A673 (cell line): ENCODE data around the gene PTTG2. TPM values are rescaled to one million over a fixed set of nuclear protein-coding genes. Genes with fewer than 3 reads are reported as not detected.

Experiments
- BruUV-seq: library from RNA; stranded (reverse); fragments of 400-500 nt; replicated peaks from 2 replicates; lab custom pipeline; 2021; lab: Mats Ljungman, UMichigan
- CTCF ChIA-PET: fragments of 300-600 bp; sonication (Branson Sonifier 250); formaldehyde crosslinking; loops from one replicate; lab custom pipeline; 2022; ENCODE audit warnings: antibody characterized with exemption; lab: Charles Lee
- POLR2A ChIA-PET: fragments of 300-600 bp; sonication (Branson Sonifier 250); formaldehyde crosslinking; loops from one replicate; lab custom pipeline; 2022; ENCODE audit warnings: antibody characterized with exemption; ENCODE audit not compliant: low non-redundant PET; lab: Charles Lee
- DNase-seq: peaks from one replicate; pipeline ENCODE4 v3.0.0-alpha.2; 2015; ENCODE audit warnings: low spot score
- H3K27ac ChIP-seq: fragments of 200-600 bp; sonication (generic); 2 replicates; pipeline ENCODE4 v1.5.1; 2016; ENCODE audit warnings: mixed run types, low read depth, mild to moderate bottlenecking, mixed read lengths, antibody characterized with exemption, low read length; ENCODE audit not compliant: poor library complexity, severe bottlenecking
- H3K27me3 ChIP-seq: fragments of 200-600 bp; sonication (generic); replicated peaks from 2 replicates; pipeline ENCODE4 v1.6.1; 2017; ENCODE audit warnings: mixed run types, low read depth, mild to moderate bottlenecking, mixed read lengths, antibody characterized with exemption, low read length; ENCODE audit not compliant: insufficient read depth, poor library complexity
- H3K36me3 ChIP-seq: fragments of 200-600 bp; sonication (generic); 2 replicates; pipeline ENCODE4 v1.6.1; 2016; ENCODE audit warnings: mixed run types, mild to moderate bottlenecking, mixed read lengths, antibody characterized with exemption, low read length; ENCODE audit not compliant: insufficient read depth, poor library complexity, severe bottlenecking
- H3K4me1 ChIP-seq: fragments of 200-600 bp; sonication (generic); 2 replicates; pipeline ENCODE4 v1.6.1; 2017; ENCODE audit warnings: mixed run types, mild to moderate bottlenecking, mixed read lengths, antibody characterized with exemption, low read length; ENCODE audit not compliant: insufficient read depth, poor library complexity, severe bottlenecking
- H3K4me3 ChIP-seq: fragments of 200-600 bp; sonication (generic); 2 replicates; pipeline ENCODE4 v1.5.1; 2016; ENCODE audit warnings: low read depth, mixed run types, mild to moderate bottlenecking, mixed read lengths, low read length; ENCODE audit not compliant: poor library complexity, severe bottlenecking
- H3K9me3 ChIP-seq: fragments of 200-600 bp; sonication (generic); 2 replicates; pipeline ENCODE4 v1.6.1; 2016; ENCODE audit warnings: mixed run types, low read depth, mild to moderate bottlenecking, mixed read lengths, antibody characterized with exemption, low read length; ENCODE audit not compliant: poor library complexity, severe bottlenecking
- EZH2 ChIP-seq: fragments of 200-600 bp; sonication (generic); IDR thresholded peaks from 2 replicates; pipeline ENCODE4 v1.6.1; 2017; ENCODE audit warnings: borderline replicate concordance, low read depth, mild to moderate bottlenecking, mixed read lengths, antibody characterized with exemption, low read length; ENCODE audit not compliant: poor library complexity, severe bottlenecking
- intact Hi-C: fragments of 100-400 bp; cut with micrococcal nuclease; formaldehyde crosslinking; loops from one replicate; pipeline ENCODE4 v1.10.0; 2022; ENCODE audit not compliant: unreplicated experiment
- total RNA-seq: library from RNA; stranded (reverse); gene quantifications from 2 replicates; pipeline ENCODE4 v1.2.3, GENCODE V29; 2021
- TF ChIP-seq, protein P1 (sequence below): fragments of 300-800, 200-600 bp; sonication (generic); conservative IDR thresholded peaks from 2 replicates; pipeline ENCODE4 v1.5.1; 2017; ENCODE audit warnings: low read depth, mild to moderate bottlenecking, antibody characterized with exemption, low read length, moderate library complexity, mixed read lengths

PTTG2 gene
- total RNA-seq, 1 experiment from 2014 or later: not detected

GRCh38 chr4:37953620-37954293 is 6.4 kb upstream of the PTTG2 start:
- CTCF ChIA-PET: no interaction called here
- POLR2A ChIA-PET: no interaction called here
- TF ChIP-seq EZH2: no peak
- TF ChIP-seq, protein P1, sequence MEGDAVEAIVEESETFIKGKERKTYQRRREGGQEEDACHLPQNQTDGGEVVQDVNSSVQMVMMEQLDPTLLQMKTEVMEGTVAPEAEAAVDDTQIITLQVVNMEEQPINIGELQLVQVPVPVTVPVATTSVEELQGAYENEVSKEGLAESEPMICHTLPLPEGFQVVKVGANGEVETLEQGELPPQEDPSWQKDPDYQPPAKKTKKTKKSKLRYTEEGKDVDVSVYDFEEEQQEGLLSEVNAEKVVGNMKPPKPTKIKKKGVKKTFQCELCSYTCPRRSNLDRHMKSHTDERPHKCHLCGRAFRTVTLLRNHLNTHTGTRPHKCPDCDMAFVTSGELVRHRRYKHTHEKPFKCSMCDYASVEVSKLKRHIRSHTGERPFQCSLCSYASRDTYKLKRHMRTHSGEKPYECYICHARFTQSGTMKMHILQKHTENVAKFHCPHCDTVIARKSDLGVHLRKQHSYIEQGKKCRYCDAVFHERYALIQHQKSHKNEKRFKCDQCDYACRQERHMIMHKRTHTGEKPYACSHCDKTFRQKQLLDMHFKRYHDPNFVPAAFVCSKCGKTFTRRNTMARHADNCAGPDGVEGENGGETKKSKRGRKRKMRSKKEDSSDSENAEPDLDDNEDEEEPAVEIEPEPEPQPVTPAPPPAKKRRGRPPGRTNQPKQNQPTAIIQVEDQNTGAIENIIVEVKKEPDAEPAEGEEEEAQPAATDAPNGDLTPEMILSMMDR: no peak
- Histone ChIP-seq H3K4me3 (no peak overlapping the region), H3K27me3 (no peaks in the 10 kb centered on the region), H3K4me1 (no peaks in the 10 kb centered on the region), H3K27ac (no peak overlapping the region), H3K36me3 (no peaks in the 10 kb centered on the region), H3K9me3 (no peaks in the 10 kb centered on the region)
- intact Hi-C loops: no loop called here
- peak; percentile 20 for DNase-seq
- BruUV-seq: no TSS peak

GRCh38 chr4:37956941-37957340 is 3.3 kb upstream of the PTTG2 start:
- intact Hi-C loops: no loop called here

DNA sequence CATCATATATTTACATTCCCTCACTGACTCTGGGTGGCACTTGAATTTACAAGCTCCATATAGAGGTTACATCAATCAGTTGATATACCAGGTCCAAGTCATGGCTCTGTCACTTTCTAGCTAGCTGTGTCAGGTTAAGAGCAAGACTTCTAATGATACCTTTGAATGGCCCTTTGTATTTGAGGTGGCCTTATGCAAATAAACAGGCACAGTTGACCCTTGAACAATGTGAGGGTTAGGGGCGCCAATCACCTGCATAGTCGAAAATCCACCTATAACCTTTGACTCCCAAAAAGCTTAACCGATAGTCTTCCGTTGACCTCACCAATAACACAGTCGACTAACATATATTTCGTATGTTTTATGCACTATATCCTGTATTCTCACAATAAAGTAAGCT is 1.3 kb upstream of the PTTG2 start:
- no peak for TF ChIP-seq EZH2
- TF ChIP-seq, protein P1: no peak
- H3K36me3 ChIP-seq: no peaks in the 10 kb centered on the region
- H3K27ac ChIP-seq: no peak overlapping the region
- intact Hi-C loops: no loop called here
- DNase-seq: no peak
- ChIA-PET CTCF (no interaction called here), POLR2A (no interaction called here)
- BruUV-seq: no TSS peak
- no peak overlapping the region for H3K4me3 ChIP-seq
- H3K4me1 ChIP-seq: no peaks in the 10 kb centered on the region
- H3K27me3 ChIP-seq: no peaks in the 10 kb centered on the region
- H3K9me3 ChIP-seq: no peaks in the 10 kb centered on the region

More at GRCh38 chr4:37956941-37957340, 3.3 kb upstream of the PTTG2 start:
- Histone ChIP-seq H3K4me3 (no peak overlapping the region), H3K9me3 (no peaks in the 10 kb centered on the region), H3K27ac (no peak overlapping the region), H3K36me3 (no peaks in the 10 kb centered on the region), H3K27me3 (no peaks in the 10 kb centered on the region), H3K4me1 (no peaks in the 10 kb centered on the region)
- no peak for TF ChIP-seq EZH2
- TF ChIP-seq, protein P1: no peak
- no peak for DNase-seq
- CTCF ChIA-PET: no interaction called here
- BruUV-seq: no TSS peak
- POLR2A ChIA-PET: no interaction called here
